HG03025 (cell line): ENCODE data around the gene HTRA2.

Source experiments
- ATAC-seq: cut with Tn5 transposase; IDR thresholded peaks from one replicate; pipeline ENCODE4 v1.9.1; 2021; ENCODE audit warnings: mild to moderate bottlenecking, moderate library complexity; ENCODE audit not compliant: unreplicated experiment, low FRiP score

Gene HTRA2

DNA sequence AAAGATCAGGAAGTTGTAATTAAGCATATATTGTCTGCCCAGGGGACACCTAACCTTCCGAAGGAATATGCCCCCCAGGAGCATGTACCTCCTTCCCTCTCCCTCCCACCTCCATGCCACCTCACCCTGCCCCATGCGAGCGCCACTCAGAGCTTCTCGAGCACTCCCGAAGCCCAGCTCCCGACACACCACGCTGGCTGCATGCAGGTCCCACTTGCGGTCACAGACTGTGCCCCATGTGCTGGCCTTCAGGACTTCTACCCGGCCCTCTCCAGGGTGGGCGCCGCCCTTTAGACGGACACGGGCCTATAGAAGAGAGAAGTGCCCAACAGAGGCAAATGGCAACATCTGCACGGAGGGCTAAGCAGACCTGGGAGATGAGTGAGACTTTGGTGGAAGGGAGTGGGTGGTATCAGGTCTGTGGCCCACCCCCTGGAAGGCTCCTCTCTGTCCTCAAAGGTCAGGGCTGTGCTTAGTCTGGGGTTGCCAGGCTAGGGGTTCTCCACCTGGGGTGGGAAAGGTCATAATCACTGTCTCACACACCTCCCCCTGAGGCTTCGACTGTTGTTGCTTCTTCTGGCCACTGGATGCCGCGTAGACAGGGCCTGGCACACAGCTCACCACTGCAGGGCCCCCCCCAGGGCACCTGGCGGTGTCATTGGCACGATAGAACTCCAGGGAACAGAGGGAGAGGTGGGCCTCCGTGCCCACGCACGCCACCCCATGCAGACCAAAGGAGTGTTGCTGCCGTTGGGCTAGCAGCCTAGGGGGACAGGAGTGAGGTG, 6.6 kb downstream of the HTRA2 start:
- ATAC-seq, result no peak

DNA sequence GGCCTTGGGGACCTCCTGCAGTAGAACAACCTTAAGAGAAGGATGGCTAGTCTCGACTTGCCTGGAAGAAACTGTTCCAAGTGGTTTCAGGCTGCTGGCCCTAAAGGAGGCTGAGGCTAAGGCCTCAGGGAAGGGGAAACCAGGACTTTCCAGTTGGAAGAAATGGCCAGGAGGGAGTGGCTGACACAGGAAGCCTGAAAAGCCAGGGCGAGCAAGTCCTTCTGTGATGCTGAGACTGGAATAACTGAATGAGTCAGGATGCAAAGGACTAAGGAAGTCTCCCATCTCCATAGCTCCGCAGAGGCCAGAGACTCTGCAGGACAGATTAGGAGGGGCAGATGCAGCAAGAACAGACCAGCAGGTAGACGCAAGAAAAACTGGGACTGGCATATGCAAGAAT, 7.4 kb downstream of the HTRA2 start:
- ATAC-seq, result no peak

DNA sequence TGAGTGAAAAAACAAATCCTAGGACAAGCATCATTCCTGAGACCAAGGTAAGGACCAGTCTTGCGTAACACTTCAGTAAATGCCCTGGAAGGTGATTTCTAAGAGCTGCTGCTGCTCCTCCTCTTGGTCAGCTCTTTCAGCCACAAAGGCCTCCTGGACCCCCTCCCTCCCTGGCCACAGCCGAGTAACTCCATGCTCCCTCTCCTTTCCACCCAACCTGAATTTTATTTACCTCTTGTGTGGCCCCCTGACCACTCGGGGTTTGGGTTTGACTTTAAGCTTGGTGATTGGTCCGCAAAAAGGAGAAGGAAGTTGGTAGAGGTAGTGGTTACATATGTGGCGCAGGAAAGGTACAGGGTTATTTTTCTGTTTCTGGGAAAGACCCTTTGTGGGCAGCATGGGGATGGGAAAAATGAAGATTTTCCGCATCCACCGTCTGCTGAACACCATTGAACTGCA, 9.2 kb downstream of the HTRA2 start:
- no peak for ATAC-seq

DNA sequence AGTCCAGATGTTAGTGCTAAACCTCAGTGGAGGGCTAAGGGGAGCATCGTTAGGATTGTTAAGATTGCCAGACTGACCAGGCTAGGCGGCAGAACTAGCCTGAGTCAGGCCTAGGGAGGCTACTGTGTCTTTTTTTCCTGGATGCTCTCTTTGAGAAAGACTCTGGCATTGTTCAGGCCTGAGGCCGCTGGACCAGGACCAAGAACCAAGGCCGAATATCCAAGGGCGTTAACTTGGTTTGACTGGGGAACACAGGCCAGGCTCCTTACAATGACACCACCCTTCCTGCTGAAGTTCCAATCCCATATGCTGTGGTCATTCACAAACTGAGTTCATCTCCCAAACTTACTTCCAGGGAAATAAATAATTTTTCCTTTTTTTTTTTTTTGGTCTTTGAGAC, 10.6 kb downstream of the HTRA2 start:
- no peak for ATAC-seq

DNA sequence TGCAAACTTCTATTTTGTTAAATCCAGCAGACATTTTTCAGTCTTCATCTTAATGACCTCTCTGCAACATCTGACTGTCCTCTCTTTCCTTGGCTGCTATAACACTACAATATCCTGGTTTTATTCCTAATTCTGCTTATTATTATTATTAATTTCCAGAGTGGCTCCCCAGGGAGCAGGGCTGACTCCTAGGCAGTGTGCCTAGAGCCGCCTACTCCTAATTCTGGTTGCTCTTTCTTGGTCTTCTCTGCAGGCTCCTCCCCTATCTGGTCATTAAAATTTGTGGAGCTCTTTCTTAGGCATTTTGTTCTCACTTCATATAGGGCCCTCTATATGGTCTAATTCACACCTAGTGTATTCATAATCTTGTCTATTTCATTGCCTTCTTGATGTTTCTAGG, 13.2 kb downstream of the HTRA2 start:
- ATAC-seq, result no peak

DNA sequence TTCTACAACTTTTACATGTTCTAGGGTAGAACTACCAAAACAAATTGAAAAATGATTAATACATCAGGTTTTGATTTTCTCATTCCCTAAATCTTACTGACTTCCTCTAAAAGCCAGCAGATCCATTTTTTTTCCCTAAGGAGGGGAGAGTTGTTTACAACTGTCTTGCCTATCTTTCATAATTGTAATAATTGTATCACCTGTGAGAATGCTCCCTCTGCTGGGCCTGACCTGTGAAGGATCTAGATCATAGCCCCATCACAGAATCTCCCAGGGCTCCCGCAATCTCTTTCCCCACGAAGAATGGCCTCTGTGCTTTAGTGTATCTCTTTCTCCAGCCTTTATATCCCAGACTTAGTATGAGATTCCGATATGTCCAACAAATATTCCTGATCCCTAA, 14.9 kb downstream of the HTRA2 start:
- no peak for ATAC-seq

DNA sequence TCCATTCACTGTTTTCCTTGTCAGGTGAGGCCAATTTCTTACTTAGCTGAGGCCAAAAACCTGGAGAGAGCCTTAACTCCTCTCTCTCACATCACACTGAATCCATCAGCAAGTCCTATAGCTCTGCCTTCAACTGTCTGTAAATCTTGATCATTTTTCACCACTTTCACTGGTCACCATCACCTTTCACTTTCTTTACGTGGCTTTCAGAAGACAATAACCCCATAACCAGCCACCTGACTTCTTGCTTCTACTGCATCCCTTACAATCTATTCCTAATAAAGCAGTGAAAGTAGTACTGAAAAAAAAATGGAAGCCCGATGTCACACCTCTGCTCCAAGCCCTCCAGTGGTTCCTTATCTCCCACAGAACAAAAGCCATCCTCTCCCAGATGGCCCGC, 16.3 kb downstream of the HTRA2 start:
- ATAC-seq, result no peak

DNA sequence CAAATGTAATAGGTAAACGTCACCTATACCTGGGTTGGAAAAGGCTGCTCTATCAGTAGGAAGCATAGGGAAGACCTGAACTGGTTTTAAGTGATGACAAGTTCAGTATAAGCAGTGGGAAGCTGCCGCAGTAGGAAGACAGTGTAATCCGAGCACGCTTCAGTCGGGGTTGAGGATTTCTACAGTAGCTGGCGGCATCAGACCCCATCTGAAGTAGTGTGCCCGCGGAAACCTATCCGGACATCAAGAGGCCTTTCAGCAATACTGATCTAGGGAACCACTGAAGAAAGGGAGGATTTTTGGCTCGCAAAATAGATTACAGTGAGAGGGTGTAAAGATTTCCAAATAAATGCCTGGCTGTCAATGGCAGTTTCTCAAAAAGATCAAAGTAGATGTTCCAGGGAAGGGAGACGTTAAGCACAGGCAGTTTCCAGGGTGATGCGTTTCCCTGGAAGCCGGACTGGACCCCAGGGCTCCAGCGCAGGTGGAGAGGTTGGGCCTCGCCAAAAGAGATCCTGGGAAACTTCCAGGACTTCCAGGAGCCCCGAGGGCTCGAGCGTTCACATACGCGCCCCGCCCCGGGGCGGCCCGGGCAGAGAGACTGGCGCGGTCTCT, 18.7 kb downstream of the HTRA2 start:
- no peak for ATAC-seq

DNA sequence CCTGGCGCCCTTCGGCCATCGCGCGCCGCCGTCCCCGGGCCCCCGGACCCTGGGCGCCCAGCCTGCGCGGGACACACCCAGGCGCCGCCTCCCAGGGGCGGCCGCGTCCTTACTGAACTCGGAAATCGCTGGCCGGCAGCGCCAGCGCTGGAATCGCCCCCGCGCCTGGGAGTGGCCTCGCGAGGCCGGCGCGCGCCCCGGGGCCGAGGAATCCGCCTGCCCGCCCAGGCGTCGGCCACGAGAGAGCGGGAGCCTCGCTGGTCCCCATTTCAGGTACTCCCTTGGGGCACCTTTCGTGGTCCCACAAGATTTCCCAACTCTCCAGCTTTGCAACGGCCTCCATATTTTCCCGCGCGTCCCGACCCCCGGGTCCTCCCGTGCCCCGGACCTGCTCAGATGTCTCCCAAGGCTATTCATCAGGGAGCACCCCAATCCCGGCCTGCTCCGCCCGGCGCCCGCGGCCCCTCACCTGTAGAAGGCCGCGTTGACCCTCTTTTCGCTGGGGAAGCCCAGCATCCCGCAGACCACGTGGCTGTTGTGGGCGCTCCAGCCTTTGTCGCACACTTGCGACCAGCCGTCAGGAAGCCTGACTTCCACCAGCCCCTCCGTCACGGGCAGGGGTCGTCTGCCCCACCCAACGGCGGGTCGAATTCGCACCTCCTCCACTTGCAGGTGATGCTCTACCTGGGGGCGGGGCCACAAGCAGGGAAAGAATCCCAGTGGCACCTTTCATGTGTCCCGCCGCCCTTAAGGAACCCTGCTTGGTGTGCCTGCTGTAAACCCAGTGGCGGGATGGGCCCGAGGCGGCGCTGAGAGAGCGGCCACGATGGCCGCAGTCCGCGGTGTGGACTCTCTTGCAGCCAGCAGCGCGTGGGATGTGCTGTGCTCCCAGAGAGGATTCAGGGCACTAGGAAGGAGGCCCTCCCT, 19.4 kb downstream of the HTRA2 start:
- ATAC-seq, result no peak

DNA sequence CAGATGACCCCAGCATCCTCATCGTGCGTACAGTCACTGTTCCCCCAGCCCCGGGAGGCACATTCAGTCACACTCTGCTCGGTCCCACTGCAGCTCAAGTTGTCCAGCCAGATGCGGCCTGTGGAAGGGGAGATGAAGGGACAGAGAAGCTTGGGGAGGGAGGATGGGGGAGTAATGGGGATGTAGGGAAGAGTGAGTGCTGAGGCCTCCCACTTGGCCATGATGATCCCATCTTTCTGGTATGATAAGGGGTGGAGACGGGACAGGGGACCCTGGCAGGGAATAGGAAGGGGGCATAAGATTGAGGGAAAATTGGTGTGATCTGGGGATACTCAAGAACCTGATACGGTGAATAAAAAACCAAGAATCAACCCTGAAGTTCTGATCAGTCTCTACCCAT, 20.5 kb downstream of the HTRA2 start:
- no peak for ATAC-seq

DNA sequence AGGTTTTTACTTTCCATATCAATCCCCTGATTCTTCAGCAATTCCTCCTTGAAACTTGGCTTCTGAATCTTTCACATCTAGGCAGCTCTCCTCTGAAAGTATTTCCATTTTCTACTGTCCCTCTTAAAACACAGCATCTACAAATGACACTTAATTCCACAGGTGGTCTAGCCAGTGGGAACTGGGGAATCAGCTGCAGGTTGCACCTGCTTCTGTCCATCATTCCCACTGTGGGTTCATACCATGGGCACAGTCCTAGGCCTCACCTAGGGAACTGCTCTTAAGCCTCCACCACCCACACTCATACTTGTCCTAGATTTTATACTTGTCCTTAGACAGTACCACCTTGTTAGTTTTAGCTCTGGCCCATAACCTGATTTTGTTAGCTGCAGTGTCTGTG, 21.8 kb downstream of the HTRA2 start:
- no peak for ATAC-seq

DNA sequence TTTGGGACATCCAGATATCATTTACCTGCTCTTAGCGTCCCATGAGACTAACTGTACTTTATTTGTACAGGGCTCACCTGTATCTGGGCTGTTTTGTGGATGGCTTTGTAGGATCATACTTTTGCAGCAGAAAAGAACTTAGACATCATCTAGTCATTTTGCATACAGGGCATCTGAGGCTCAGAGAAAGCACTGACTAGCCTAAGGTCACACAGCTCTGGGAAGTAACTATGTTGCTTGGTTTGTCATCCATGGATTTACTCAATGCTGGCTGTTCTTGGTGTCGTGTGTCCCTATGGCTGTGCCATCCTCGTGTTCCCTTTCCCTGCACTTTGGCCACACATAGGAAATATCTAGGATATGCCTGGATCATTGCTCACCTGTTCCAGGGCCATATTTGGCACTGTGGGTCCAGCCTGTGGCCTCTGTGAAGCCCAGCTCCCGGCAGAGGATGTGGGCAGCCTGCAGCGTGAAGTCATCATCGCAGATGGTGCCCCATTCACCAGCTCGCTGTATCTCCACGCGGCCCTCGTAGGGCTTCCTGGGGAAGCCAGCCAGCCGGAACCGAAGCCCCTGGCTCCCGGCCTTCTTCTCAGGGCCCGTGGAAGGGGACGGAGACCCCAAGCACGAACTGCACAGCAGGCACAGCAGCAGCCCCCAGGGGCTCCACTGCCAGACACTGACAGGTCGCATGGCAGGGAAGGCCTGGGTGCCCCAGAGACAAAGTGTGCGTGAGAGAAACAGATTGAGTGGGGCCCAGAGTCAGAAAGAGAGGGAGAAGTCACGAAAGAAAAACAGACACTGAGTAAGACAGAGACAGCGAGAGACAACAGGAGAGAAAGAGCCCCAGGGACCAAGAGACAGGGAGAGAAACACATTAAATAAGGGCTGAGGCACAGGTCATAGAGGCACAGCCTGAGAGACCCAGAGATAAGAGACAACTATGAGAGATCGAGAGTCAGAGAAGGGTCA, 22.5 kb downstream of the HTRA2 start:
- ATAC-seq, result no peak

DNA sequence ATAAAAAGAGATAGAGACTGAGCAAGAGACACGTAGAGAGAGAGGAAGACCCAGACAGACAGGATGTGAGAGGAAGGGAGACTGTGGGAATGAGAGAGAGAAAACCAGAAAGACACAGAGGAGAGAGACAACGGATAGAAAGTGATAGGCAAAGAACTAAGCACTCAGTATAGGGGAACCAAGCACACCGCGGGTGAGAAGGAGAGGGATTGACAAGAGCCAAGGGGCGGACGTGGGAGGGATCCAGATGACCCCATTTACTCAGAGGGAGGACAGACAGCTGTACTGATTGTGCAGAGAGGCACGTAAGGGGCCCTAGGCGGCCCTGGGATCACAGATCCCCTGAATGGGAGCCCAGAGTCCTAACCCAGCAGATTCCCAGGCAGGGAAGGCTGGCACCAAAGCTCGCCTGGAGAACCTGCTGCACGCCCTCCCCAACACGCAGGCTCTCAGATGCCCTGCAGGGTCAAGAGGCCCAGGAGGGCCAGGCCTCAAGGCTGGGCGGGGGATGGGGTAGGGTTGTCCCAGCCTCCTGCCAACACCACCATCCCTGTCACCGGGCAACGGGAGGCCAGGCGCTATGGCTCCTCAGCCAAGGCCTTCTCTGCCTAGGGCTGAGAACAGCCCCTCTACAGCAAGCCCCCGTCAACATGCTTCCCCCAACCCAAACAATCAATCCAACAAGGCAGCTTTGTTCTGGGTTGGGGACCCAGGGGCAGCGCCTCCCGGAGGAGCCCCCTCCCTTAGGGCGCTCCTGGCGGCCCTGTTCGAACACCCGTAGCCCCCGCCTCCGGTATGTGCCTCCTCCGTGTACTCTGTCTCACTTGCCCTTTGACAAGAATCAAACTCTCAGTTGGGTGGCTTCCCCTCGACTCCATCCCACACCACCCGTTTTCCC, 23.4 kb downstream of the HTRA2 start:
- no peak for ATAC-seq

DNA sequence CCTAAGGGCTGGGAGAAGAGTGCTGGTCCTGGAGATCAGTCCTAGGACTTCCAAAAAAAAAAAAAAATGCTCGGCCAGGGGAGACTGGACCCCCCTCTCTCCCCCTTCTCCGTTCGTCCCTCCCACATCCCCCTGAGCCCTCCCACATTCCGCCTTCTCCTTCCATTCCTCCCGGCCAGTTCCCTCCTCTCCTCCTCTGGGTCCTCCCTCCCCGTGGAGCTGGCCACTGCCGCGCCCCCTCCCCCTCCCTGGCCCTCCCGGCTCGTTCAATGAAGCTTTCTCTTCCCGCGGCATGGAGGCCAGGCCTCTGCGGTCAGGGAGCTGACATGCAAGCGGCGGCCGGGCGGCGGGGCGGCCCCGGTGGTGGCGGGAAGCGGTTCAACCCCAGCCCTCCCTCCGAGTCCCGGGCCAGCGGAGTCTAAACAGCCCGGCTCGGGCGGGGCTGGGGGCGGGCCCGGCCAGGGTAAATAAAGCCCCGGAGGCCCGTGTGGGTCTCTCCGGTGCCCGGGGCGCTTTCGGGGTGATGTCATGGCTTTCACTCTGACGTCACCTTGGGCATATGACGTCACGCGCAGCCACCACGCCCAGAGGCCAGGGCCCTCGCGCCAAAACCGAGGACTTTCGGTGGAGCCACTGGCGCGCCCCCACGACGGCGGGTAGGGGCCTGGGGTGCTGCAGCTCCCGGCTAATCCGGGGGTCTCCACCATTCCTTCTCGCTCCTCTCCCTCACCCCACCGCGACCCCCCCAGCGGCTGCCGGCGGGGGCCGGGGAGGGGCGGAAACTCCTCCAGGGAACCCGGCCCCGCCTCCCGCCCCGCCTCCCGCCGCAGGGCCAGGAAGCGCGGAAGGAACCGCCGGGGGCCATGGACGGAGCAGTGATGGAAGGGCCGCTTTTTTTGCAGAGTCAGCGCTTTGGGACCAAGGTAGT, 24.4 kb downstream of the HTRA2 start, which contains the start of the genes DOK1 and LOXL3:
Gene DOK1 (plus strand): TSS at position 829 of the 928 bp plus-strand sequence. CDS start 35 bp downstream, at position 864.
Gene LOXL3 (minus strand): TSS at position 51 of the 928 bp plus-strand sequence. CDS start 1,308 bp downstream, outside the sequence.
- peak; percentile 37 for ATAC-seq

DNA sequence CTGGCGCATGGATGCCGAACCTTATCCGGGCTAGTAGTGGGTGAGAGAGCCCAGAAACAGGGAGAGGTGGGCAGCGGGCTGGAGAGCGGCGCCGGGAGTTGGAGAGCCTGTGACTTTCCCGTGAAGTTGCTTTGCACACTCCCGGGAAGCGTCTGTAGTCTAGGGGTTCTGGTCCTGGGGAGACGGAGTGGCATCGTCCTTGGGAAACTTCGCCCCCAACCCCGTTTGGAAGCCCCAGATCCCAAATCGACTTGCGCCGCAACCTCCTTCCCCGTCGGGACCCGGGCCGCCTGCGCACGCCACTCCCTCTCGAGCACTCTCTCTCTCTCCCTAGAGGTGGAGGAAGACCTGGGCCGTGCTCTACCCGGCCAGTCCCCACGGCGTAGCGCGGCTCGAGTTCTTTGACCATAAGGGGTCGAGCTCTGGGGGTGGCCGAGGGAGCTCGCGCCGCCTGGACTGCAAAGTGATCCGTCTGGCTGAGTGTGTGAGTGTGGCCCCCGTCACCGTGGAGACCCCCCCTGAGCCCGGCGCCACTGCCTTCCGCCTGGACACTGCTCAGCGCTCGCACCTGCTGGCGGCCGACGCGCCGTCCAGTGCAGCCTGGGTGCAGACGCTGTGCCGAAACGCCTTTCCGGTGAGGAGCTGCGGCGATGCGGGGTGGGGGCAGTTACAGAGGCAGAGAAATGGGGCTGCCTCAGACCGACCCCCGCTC, 25.2 kb downstream of the HTRA2 start:
- ATAC-seq, result peak; percentile 40

DNA sequence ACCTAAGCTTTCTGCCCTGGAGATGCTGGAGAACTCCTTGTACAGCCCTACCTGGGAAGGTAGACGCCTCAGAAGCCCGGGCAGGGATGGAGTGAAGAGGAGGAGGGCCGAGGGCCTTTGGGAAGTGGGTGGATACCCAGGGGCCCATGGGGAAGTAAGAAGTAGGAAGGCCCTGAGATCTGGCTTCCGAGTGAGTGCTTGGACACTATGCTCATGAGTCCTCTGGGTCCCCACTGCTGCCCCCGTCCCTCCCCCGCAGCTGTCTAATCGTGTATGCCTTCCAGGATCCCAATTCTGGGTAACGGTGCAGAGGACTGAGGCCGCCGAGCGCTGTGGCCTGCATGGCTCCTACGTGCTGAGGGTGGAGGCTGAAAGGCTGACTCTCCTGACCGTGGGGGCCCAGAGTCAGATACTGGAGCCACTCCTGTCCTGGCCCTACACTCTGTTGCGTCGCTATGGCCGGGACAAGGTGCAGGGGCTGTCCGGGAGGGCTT, 25.9 kb downstream of the HTRA2 start:
- ATAC-seq, result no peak

DNA sequence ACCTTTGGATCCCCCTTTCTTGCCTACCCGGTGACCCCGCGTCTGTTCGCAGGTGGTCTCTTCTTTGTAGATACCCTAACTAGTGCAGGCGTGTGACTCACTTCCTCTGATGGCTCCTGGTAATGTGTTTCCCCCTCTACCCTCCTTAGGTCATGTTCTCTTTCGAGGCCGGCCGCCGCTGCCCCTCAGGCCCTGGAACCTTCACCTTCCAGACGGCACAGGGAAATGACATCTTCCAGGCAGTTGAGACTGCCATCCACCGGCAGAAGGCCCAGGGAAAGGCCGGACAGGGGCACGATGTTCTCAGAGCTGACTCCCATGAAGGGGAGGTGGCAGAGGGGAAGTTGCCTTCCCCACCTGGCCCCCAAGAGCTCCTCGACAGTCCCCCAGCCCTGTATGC, 26.4 kb downstream of the HTRA2 start:
- no peak for ATAC-seq
